Measurements from ENCODE around the gene SOX2.

Gene SOX2

GRCh38 chr3:181707980-181708379 lies 3.7 kb upstream of the SOX2 start:
- DNase-seq (ENCODE audit: low read depth) = no peak
- H3K4me3 ChIP-seq (ENCODE audit: low read length) = no peak overlapping the region
- TF ChIP-seq, protein P1, sequence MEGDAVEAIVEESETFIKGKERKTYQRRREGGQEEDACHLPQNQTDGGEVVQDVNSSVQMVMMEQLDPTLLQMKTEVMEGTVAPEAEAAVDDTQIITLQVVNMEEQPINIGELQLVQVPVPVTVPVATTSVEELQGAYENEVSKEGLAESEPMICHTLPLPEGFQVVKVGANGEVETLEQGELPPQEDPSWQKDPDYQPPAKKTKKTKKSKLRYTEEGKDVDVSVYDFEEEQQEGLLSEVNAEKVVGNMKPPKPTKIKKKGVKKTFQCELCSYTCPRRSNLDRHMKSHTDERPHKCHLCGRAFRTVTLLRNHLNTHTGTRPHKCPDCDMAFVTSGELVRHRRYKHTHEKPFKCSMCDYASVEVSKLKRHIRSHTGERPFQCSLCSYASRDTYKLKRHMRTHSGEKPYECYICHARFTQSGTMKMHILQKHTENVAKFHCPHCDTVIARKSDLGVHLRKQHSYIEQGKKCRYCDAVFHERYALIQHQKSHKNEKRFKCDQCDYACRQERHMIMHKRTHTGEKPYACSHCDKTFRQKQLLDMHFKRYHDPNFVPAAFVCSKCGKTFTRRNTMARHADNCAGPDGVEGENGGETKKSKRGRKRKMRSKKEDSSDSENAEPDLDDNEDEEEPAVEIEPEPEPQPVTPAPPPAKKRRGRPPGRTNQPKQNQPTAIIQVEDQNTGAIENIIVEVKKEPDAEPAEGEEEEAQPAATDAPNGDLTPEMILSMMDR (conservative IDR thresholded peaks at IDR 0.05; ENCODE audit: low read depth, low read length) = no peak

DNA sequence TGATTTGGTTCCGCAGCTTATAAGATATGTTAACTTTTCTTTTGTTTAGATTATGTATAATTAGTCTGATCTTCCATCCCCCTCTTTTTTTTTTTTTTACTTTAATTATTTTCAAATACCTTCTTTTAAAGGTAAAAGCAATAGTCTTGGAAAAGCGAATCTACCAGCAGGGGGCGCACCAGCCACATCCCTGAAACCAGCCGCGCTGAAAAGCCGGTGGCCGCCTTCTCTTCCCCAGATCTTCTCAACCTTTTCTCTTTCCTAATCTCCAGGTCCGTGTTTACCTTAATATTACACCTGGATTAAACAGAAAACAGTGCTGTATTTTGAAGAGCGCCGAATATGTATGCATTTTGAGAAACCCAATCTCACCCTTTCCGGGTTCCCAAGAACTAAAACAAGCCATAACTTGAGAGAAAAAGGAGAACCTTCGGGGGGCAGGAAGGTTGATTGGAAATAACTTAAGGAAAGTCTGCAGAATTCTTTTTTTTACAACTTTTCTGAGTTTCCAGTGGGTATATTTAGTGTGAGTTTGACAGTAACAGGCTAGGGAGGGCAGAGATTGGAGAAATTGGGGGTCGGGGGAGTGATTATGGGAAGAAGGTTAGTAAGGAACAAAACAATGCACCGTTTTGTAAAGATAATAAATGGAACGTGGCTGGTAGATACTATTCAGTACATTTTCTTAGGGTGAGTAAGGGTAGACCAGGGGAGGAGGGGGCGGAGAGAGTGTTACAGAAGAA lies 2.0 kb upstream of the SOX2 start:
- DNase-seq (ENCODE audit: low read depth) = no peak

DNA sequence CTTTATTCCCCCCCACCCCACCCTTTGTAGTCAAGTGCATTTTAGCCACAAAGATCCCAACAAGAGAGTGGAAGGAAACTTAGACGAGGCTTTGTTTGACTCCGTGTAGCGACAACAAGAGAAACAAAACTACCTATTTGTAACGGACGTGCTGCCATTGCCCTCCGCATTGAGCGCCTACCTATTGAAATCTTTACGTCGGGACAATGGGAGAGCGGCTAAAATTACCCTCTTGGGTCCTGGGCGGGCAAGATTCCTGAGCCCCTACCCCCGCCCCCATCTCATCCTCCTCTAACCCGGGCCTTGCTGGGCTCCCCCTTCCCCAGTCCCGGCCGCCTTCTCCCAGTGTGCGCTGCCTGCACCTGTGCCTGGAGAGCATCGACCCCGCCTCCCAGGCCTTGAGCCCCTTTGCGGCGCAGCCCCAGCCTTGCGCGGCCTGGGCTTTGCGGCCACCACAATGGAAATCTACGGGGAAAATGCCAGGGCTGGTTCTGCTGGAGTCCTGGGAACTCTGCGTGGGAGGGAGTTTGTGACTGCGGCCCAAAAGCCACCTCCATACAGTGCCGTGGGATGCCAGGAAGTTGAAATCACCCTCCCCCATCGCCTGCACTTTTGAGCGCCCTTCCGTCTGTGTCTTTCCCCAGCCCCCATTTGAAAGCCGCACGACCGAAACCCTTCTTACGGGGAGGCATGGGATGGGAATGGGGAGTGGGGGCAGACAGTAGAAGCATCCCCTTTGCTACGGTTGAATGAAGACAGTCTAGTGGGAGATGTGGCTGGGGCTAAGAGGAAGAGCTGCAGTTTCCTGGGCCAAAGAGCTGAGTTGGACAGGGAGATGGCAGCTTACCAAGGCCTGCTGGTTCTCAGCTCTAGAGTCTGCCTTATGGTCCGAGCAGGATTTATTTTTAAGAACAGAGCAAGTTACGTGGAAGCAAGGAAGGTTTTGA lies 1.1 kb upstream of the SOX2 start:
- TF ChIP-seq, protein P1 (conservative IDR thresholded peaks at IDR 0.05; ENCODE audit: low read depth, low read length) = no peak
- DNase-seq (ENCODE audit: low read depth) = no peak
- H3K4me3 ChIP-seq (ENCODE audit: low read length) = no peak overlapping the region

More for the DNA sequence above, 2.0 kb upstream of the SOX2 start:
- TF ChIP-seq, protein P1 (conservative IDR thresholded peaks at IDR 0.05; ENCODE audit: low read depth, low read length) = peak; percentile 65
- H3K4me3 ChIP-seq (ENCODE audit: low read length) = no peak overlapping the region

GRCh38 chr3:181712226-181712552 lies 464 bp downstream of the SOX2 start:
- H3K4me3 ChIP-seq (ENCODE audit: low read length) = peak overlapping the region; percentile 20
- TF ChIP-seq, protein P1 (conservative IDR thresholded peaks at IDR 0.05; ENCODE audit: low read depth, low read length) = no peak
- DNase-seq (ENCODE audit: low read depth) = no peak

DNA sequence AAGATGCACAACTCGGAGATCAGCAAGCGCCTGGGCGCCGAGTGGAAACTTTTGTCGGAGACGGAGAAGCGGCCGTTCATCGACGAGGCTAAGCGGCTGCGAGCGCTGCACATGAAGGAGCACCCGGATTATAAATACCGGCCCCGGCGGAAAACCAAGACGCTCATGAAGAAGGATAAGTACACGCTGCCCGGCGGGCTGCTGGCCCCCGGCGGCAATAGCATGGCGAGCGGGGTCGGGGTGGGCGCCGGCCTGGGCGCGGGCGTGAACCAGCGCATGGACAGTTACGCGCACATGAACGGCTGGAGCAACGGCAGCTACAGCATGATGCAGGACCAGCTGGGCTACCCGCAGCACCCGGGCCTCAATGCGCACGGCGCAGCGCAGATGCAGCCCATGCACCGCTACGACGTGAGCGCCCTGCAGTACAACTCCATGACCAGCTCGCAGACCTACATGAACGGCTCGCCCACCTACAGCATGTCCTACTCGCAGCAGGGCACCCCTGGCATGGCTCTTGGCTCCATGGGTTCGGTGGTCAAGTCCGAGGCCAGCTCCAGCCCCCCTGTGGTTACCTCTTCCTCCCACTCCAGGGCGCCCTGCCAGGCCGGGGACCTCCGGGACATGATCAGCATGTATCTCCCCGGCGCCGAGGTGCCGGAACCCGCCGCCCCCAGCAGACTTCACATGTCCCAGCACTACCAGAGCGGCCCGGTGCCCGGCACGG lies 991 bp downstream of the SOX2 start:
- no peak for DNase-seq (ENCODE audit: low read depth)
- peak overlapping the region; percentile 20 for H3K4me3 ChIP-seq (ENCODE audit: low read length)
- TF ChIP-seq, protein P1 (conservative IDR thresholded peaks at IDR 0.05; ENCODE audit: low read depth, low read length) = no peak

- no peak overlapping the region for H3K4me3 ChIP-seq (ENCODE audit: low read length)
- TF ChIP-seq, protein P1 (conservative IDR thresholded peaks at IDR 0.05; ENCODE audit: low read depth, low read length) = no peak
- DNase-seq (ENCODE audit: low read depth) = no peak
These were observed 1.5 kb downstream of the SOX2 start for GRCh38 chr3:181713280-181713647.
